Sciatic nerve (tissue), 2 donors: ENCODE measurements around the gene LRRC9. TPM values are rescaled to one million over a fixed set of nuclear protein-coding genes. Genes with fewer than 3 reads are reported as not detected.
A peak's percentile ranks its signal among the peaks of the same experiment; 100 is the strongest.
"Not testable (repeated sequence)": the region's sequence is repeated elsewhere in the genome, so short reads cannot be mapped to it uniquely, and the experiment has no call there.

Experiments
- ATAC-seq: fragments of 200-7000 bp; cut with Tn5 transposase; one replicate; pipeline ENCODE4 v1.9.1; 2020; ENCODE audit warnings: mild to moderate bottlenecking, moderate library complexity
- DNase-seq: peaks from one replicate; pipeline ENCODE4 v3.0.0-alpha.2; 2020; ENCODE audit warnings: low spot score
- intact Hi-C: fragments of 100-400 bp; cut with DNase I; formaldehyde crosslinking; loops from one replicate; pipeline ENCODE4 v1.14.2; 2022
- total RNA-seq: library from RNA; stranded (reverse); fragmentation: NEBNext Ultra II Directional; extraction: Animal tissue kit (Norgen Biotek cat#: 25700); gene quantifications from one replicate; pipeline ENCODE4 v1.2.1, GENCODE V29; 2021
- donor health status: DM: no; HTN: no; CAD: no.
- donor health status: DM: no; HTN: no; CAD: no.

The LRRC9 gene
- total RNA-seq, 1 donor from 2014 or later, result not detected

- ATAC-seq, intact Hi-C loops, DNase-seq: not testable (repeated sequence)
These were observed 22.4 kb downstream of the LRRC9 start for GRCh38 chr14:59942296-59942862.

- intact Hi-C loops, result no loop called here
- ATAC-seq (no peak), DNase-seq (no peak)
These were observed 25.0 kb downstream of the LRRC9 start for GRCh38 chr14:59944909-59945308.

- intact Hi-C loops, DNase-seq, ATAC-seq: not testable (repeated sequence)
These were observed 32.2 kb downstream of the LRRC9 start for GRCh38 chr14:59952141-59952540.

- peak; percentile 48 for DNase-seq
- ATAC-seq, intact Hi-C loops: not testable (repeated sequence)
These were observed 37.9 kb downstream of the LRRC9 start for GRCh38 chr14:59957890-59958289.

GRCh38 chr14:59959668-59960067, 39.7 kb downstream of the LRRC9 start:
- ATAC-seq (no peak), DNase-seq (no peak)
- intact Hi-C loops, result no loop called here

- ATAC-seq (no peak), DNase-seq (no peak)
- intact Hi-C loops, result no loop called here
These were observed 41.6 kb downstream of the LRRC9 start for GRCh38 chr14:59961518-59962062.

- intact Hi-C loops, result no loop called here
- ATAC-seq (peak; percentile 15), DNase-seq (no peak)
These were observed 44.5 kb downstream of the LRRC9 start for GRCh38 chr14:59964251-59965007.

- no peak for ATAC-seq
- intact Hi-C loops, result no loop called here
- DNase-seq, result no peak
These were observed 49.4 kb downstream of the LRRC9 start for GRCh38 chr14:59969319-59969718.

GRCh38 chr14:59981564-59981963, 61.6 kb downstream of the LRRC9 start:
- intact Hi-C loops, result no loop called here
- no peak for ATAC-seq
- DNase-seq, result no peak

GRCh38 chr14:59983048-59983447, 63.1 kb downstream of the LRRC9 start:
- DNase-seq (no peak), ATAC-seq (no peak)
- intact Hi-C loops, result no loop called here

- intact Hi-C loops, result no loop called here
- ATAC-seq (no peak), DNase-seq (no peak)
These were observed 66.7 kb downstream of the LRRC9 start for GRCh38 chr14:59986556-59987059.

- DNase-seq, result no peak
- intact Hi-C loops, result no loop called here
- ATAC-seq, result peak; percentile 77
These were observed 77.5 kb downstream of the LRRC9 start for GRCh38 chr14:59997449-59997848.

GRCh38 chr14:59997966-59998365, 78.0 kb downstream of the LRRC9 start:
- ATAC-seq, result no peak
- intact Hi-C loops, result no loop called here
- no peak for DNase-seq

GRCh38 chr14:59998564-59998963, 78.6 kb downstream of the LRRC9 start:
- ATAC-seq (no peak), DNase-seq (no peak)
- intact Hi-C loops, result no loop called here

GRCh38 chr14:60002819-60003492, 83.0 kb downstream of the LRRC9 start:
- peak; percentile 77 for ATAC-seq
- peak; percentile 69 for DNase-seq

GRCh38 chr14:60003991-60004390, 84.0 kb downstream of the LRRC9 start:
- DNase-seq (no peak), ATAC-seq (no peak)
- intact Hi-C loops, result no loop called here

More at GRCh38 chr14:60002819-60003492, 83.0 kb downstream of the LRRC9 start:
- intact Hi-C loops, result no loop called here

GRCh38 chr14:60008042-60008441, 88.1 kb downstream of the LRRC9 start:
- intact Hi-C loops, result no loop called here
- ATAC-seq, result no peak
- no peak for DNase-seq

- ATAC-seq, DNase-seq, intact Hi-C loops: not testable (repeated sequence)
These were observed 90.3 kb downstream of the LRRC9 start for GRCh38 chr14:60010263-60010662.

- intact Hi-C loops, result no loop called here
- ATAC-seq, result no peak
- DNase-seq, result no peak
These were observed 94.5 kb downstream of the LRRC9 start for GRCh38 chr14:60014402-60014801.

GRCh38 chr14:60021619-60022018, 101.7 kb downstream of the LRRC9 start:
- ATAC-seq (no peak), DNase-seq (no peak)
- intact Hi-C loops, result no loop called here
